RPMI8226 (cell line): ENCODE measurements around the gene ADGRG3.
"Not testable (repeated sequence)": the region's sequence is repeated elsewhere in the genome, so short reads cannot be mapped to it uniquely, and the experiment has no call there.

Source experiments
- DNase-seq: peaks from one replicate; pipeline ENCODE4 v3.0.0-alpha.2; 2015

The ADGRG3 gene

GRCh38 chr16:57663917-57664661, 4.0 kb upstream of the ADGRG3 start:
- no peak for DNase-seq

GRCh38 chr16:57664662-57665025, 3.5 kb upstream of the ADGRG3 start:
- no peak for DNase-seq

GRCh38 chr16:57665541-57665940, 2.6 kb upstream of the ADGRG3 start:
- DNase-seq, result no peak

GRCh38 chr16:57666353-57667047, 1.6 kb upstream of the ADGRG3 start:
- DNase-seq, result no peak

- DNase-seq, result no peak
These were observed 1.0 kb upstream of the ADGRG3 start for GRCh38 chr16:57667048-57667525.

- peak; percentile 64 for DNase-seq
These were observed 412 bp upstream of the ADGRG3 start for GRCh38 chr16:57667526-57668262.

- DNase-seq, result no peak
These were observed 747 bp downstream of the ADGRG3 start for GRCh38 chr16:57668630-57669475.

- DNase-seq, result no peak
These were observed 1.5 kb downstream of the ADGRG3 start for GRCh38 chr16:57669476-57670162.

GRCh38 chr16:57670196-57670595, 2.1 kb downstream of the ADGRG3 start:
- no peak for DNase-seq

- not testable (repeated sequence) for DNase-seq
These were observed 3.3 kb downstream of the ADGRG3 start for GRCh38 chr16:57671451-57671850.

- no peak for DNase-seq
These were observed 4.3 kb downstream of the ADGRG3 start for GRCh38 chr16:57672416-57672815.

GRCh38 chr16:57672824-57673223, 4.7 kb downstream of the ADGRG3 start:
- DNase-seq, result no peak

GRCh38 chr16:57675741-57676551, 7.8 kb downstream of the ADGRG3 start:
- DNase-seq, result no peak

GRCh38 chr16:57676553-57677085, 8.5 kb downstream of the ADGRG3 start:
- DNase-seq, result no peak

- DNase-seq, result no peak
These were observed 9.7 kb downstream of the ADGRG3 start for GRCh38 chr16:57677622-57678369.

- no peak for DNase-seq
These were observed 10.9 kb downstream of the ADGRG3 start for GRCh38 chr16:57679016-57679415.

GRCh38 chr16:57679767-57680482, 11.8 kb downstream of the ADGRG3 start:
- no peak for DNase-seq

GRCh38 chr16:57680842-57681375, 12.8 kb downstream of the ADGRG3 start:
- no peak for DNase-seq
